Gastrocnemius medialis (tissue), 4 donors: ENCODE results near the gene SHANK2.

Experiments used
- POLR2A ChIP-seq, 2 donors: fragments of 450-650 bp; IDR thresholded peaks; one replicate each; pipeline ENCODE4 v1.6.1; 2017; ENCODE audit warnings: antibody characterized with exemption in 2 of 2, mild to moderate bottlenecking in 2 of 2, moderate library complexity in 2 of 2
- TF ChIP-seq, protein P1 (sequence below), 5 experiments: fragments of 450-650 bp in 3 of 5; fragments of 200-600 bp in 2 of 5; sonication (generic) in 2 of 5; IDR thresholded peaks in 4 of 5; conservative IDR thresholded peaks in 1 of 5; 1 replicate in 4 of 5; 2 replicates in 1 of 5; pipeline ENCODE4 v1.5.1; 2016 to 2019; ENCODE audit warnings: antibody characterized with exemption in 5 of 5, mild to moderate bottlenecking in 3 of 5, moderate library complexity in 3 of 5

DNA sequence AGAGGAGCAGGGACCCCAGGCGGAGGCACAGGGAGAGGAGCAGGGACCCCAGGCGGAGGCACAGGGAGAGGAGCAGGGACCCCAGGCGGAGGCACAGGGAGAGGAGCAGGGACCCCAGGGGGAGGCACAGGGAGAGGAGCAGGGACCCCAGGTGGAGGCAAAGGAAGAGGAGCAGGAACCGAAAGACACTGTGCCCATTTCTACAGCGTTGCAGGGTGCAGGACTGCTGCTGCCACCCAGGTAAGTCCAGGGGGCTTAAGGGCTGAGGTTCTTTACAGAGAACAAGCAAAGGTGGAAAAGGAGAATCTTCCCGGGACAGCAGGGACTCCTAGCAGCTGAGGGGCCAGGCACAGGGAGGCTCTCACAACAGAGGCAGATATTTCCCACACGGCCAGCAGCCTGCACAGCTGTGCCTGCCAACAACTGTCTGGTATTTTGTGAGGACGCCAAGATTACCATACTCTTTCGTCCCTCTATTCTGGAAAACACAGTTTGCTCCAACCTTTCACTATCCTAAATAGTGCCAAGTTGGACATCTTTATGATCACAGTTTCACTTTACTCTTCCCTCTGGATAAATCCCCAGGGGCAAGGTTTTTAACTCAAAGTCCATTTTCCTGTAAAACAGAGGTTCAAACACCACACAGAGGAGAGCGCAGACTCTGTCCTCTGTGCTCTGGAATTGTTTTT lies 39.4 kb downstream of the SHANK2 start:
- TF ChIP-seq, protein P1, sequence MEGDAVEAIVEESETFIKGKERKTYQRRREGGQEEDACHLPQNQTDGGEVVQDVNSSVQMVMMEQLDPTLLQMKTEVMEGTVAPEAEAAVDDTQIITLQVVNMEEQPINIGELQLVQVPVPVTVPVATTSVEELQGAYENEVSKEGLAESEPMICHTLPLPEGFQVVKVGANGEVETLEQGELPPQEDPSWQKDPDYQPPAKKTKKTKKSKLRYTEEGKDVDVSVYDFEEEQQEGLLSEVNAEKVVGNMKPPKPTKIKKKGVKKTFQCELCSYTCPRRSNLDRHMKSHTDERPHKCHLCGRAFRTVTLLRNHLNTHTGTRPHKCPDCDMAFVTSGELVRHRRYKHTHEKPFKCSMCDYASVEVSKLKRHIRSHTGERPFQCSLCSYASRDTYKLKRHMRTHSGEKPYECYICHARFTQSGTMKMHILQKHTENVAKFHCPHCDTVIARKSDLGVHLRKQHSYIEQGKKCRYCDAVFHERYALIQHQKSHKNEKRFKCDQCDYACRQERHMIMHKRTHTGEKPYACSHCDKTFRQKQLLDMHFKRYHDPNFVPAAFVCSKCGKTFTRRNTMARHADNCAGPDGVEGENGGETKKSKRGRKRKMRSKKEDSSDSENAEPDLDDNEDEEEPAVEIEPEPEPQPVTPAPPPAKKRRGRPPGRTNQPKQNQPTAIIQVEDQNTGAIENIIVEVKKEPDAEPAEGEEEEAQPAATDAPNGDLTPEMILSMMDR (IDR thresholded peaks at IDR 0.05 in 4 of 5, conservative IDR thresholded peaks at IDR 0.05 in 1 of 5), result no peak
- no peak for TF ChIP-seq POLR2A (IDR thresholded peaks at IDR 0.05)
